ENCODE data around the gene ESYT3.

DNA sequence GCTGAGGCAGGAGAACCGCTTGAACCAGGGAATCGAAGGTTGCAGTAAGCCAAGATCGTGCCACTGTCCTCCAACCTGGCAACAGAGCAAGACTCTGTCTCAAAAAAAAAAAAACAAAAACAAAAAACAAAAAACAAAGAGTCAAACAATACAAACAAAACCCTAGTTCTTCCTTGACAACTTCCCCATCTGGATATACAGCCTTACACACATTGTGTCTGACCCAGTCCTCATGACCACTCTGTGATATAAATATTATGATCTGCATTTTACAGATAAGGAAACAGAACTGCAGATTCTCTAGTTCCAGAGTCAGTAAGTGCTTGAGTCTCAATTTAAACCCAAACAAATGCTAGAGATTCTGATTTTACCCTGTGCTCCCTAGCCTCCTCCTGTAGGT, 4.8 kb upstream of the ESYT3 start:
- TF ChIP-seq CTCF (IDR thresholded peaks at IDR 0.05; ENCODE audit: low read depth, low read length) (no peak), EZH2phosphoT487 (IDR thresholded peaks at IDR 0.05; ENCODE audit: low read depth) (no peak)

All from OCI-LY3 (cell line).